DMS114 treated with DMSO at 0.1 percent for 48 hours (cell line): Measurements from ENCODE around the gene SEPTIN12.

Experiments
- DNase-seq: peaks from one replicate; lab custom pipeline; 2025; ENCODE audit not compliant: unreplicated experiment; lab: John Stamatoyannopoulos, UW

The SEPTIN12 gene, protein sequence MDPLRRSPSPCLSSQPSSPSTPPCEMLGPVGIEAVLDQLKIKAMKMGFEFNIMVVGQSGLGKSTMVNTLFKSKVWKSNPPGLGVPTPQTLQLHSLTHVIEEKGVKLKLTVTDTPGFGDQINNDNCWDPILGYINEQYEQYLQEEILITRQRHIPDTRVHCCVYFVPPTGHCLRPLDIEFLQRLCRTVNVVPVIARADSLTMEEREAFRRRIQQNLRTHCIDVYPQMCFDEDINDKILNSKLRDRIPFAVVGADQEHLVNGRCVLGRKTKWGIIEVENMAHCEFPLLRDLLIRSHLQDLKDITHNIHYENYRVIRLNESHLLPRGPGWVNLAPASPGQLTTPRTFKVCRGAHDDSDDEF

DNA sequence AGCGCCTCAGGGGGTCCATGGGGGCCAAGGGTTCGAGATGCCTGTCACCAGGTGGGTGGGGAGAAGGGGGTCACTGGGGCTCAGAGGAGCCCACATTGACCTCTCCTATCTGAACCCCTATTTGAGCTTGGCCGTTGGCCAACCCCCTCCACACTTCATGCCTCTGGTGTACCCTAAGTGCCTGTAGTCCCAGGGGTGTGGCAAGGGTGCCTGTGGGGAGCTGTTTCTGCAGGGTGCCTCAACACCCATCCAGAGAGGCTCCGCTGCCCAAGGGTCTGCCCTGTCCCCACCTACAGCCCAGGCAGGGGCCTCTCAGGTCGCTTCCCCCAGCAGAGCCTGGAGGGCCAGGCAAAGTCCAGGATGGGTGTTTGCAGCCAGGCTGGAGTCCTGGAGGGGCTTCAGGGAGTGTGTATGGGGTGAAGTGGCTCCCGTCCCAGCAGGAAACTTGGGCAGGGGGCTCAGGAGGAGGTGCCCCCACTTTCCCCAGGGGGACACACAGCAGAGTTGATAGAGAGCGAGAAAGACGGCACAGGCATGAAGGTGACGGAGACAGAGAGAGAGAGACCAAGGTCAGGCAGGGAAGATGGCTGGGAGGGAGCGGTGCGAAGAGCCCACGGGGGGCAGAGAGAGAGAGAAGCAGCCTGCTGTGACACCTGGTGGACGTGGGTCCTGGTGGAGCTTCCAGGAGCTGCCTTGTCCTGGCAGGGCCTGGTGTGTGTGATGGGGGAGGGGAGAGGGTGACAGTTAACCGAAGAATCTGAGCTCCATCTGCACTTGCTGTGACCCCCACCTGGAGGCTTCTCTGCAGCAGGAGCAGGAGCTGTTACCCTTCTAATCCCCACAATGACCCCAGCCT, at the start of gene SEPTIN12:
Gene SEPTIN12, minus strand, starts transcription at position 719 of the 856 bp plus-strand sequence. Its CDS starts 700 bp downstream, at position 19.
- no peak for DNase-seq

GRCh38 chr16:4836727-4837126, 48.6 kb upstream of the SEPTIN12 start:
- DNase-seq = no peak

DNA sequence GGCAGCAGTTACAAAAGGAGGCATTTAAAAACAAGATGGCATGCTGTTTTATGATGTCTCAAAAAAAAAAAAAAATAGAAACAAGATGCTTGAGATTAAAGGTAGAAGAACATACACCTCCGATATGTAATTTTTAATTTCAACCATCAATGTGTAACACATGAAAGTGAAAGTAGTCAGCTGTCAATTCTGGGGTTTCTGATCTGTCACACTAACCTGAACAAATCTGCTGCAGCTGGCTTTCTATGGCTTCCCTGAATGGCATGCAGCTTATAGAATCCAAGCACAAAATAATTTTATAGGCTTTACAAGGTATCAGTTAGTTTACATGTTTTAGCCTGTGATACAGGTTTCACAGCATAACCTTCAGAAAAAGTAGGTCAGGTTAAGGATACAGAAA, 45.4 kb upstream of the SEPTIN12 start:
- no peak for DNase-seq

- DNase-seq = no peak
Measured at GRCh38 chr16:4832698-4833343, 44.7 kb upstream of the SEPTIN12 start.

DNA sequence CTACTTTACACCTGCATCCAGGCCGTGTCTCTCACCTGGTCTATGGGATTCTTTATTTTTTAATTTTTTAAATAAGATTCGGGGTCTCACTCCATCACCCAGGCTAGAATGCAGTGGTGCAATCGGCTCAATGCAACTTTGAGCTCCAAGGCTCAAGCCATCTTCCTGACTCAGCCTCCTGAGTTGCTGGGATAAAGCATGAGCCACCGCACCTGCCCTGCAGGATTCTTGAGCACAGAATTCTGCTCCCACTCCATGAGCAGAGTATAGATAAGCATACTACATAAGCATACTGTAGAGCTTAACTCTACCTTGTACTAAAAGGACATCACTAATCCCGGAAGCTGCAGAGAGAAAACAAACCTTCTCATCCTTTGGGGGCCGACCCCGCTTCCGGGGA, 43.5 kb upstream of the SEPTIN12 start:
- DNase-seq = no peak

- DNase-seq = no peak
Measured at GRCh38 chr16:4830408-4830807, 42.3 kb upstream of the SEPTIN12 start.

- no peak for DNase-seq
Measured at GRCh38 chr16:4828567-4829321, 40.6 kb upstream of the SEPTIN12 start.

- DNase-seq = no peak
Measured at GRCh38 chr16:4826980-4827379, 38.8 kb upstream of the SEPTIN12 start.

DNA sequence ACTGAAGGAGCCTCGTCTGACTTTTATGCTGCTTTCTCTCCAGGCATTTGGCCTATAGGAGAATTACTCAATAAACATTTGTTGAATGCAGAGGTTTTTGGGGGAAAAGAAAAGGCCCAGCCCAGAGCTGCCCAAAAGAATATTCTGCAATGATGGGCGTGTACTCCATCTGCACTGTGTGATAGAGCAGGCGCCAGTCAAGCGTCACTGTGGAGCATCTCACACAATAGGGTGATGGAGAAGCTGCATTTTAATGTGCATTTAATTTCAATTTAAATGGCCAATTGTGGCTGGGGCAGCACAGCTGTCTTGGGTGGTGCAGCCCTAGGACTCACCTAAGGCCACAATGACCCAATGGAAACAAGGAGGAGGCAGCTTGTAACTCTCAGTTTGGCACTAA, 38.4 kb upstream of the SEPTIN12 start:
- no peak for DNase-seq

DNA sequence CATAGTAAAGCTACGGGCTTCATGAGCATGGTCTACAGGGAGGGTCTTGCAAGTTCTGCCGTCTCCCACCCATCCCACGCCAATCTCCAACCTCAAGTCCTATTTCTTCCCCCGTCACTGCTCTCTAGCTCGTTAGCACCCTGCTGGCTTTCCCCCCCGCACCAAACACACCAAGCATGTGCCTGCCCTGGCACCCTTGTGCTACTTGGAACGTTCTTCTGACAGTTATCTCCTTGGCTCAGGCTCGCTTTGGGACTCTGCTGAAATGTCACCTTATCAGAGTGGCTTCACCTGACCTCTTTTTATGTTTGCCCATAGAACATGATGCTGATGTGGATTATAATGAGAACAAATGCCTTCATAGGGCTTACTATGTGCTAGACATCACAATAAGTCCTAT, 37.1 kb upstream of the SEPTIN12 start:
- DNase-seq = no peak

GRCh38 chr16:4820652-4821051, 32.5 kb upstream of the SEPTIN12 start:
- DNase-seq = no peak

GRCh38 chr16:4814542-4815173, 26.5 kb upstream of the SEPTIN12 start:
- DNase-seq = no peak

GRCh38 chr16:4814046-4814445, 25.9 kb upstream of the SEPTIN12 start:
- DNase-seq = no peak

GRCh38 chr16:4813251-4814003, 25.3 kb upstream of the SEPTIN12 start:
- DNase-seq = no peak

DNA sequence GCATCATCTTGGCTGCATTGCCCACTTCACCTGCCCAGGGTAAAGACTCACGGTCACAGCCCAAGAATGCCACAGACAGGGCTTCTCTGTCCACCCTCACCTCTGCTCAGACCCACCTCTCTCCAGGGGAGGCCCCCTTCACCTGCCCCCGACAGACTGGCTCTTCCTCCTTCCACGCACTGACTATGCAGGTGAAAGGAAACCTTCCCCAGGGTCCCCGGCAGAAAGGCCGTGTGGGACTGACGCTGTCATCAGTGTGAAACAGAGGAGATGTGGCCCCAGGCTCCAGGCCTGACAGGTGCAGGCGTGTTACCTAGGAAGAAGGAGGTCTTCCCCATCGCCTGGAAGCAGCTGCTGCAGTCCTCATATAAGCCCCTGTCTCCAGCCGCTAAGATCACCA, 23.6 kb upstream of the SEPTIN12 start:
- no peak for DNase-seq

GRCh38 chr16:4811242-4811641, 23.1 kb upstream of the SEPTIN12 start:
- DNase-seq = no peak

DNA sequence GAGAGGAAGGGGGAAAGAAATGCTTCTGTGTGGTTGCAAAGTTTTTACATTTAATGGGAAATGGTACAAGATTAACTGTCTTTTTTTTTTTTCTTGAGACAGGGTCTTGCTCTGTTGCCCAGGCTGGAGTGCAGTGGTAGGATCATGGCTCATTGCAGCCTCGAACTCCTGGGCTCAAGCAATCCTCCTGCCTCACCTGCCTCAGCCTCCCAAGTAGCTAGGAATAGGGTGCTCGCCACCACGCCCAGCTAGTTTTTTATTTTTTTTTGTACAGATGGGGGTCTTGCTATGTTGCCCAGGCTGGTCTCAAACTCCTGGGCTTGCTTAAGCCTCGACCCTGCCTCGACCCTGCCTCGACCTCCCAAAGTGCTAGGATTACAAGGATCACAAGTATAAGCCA, 18.1 kb upstream of the SEPTIN12 start:
- no peak for DNase-seq

DNA sequence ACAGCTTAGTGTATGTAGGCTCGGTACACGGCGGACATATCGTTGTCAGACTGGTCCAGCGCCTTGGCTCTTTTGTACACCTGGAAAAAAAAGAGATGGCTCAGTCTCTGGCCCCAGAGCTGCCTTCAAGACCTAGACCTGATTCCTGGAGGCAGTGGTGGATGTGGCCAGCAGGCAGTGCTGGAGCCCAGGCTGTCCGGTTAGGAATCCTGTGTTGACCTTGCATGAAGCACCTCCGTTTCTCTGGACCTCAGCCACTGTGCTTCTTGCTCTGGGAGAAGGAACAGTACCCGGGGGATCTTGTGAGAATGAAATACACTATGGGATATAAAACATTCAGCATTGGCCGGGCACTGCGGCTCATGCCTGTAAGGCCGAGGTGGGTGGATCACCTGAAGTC, 17.1 kb upstream of the SEPTIN12 start:
- no peak for DNase-seq

DNA sequence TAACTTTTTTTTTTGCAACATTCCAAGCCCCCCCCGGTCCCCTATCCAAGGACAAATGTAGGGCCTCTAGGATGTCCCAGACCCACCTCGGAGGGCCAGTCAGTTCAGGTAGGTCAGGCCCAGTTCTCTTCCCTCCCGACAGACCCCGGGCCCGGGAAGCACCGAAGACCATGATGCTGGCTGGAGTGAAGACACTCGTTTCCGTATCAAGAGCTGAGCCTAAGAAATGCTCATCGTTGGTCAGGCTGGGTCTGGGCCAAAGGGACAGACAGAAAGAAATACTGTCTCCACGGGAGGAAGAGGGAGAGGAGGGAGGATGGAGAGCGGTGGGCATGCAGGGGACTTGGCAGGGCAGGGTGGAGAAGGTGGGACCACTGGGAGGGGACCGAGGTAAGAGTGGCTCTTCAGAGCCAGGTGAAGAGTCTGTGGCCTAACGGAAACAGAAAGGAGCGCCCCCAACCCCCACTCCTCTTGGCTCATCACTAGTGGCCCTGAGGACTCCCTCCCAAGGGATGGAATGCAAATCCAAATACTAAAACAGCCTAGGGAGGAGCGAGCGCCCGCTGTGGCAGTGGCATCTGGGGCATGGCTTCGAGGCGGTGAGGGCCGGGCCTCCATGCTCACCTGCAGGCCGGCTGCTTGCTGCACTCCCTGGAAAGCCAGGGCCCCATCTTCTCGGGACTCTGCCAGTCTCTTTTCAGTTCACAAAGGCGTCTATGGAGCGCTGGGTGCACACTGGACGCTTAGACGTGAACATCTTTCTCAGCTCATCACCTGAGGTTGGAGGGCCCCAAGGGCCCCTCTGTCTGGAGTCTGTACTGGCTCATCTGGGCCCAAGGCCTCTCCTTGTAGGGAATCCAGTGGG, 16.0 kb upstream of the SEPTIN12 start:
- no peak for DNase-seq
